ENCODE measurements around the gene AHR. TPM values are rescaled to one million over a fixed set of nuclear protein-coding genes. Genes with fewer than 3 reads are reported as not detected.

AHR gene
- total RNA-seq, result 85.8 and 86.9 TPM in 2 replicates

GRCh38 chr7:17298102-17298839, at the start of gene AHR:
TSS of gene AHR (plus strand) at chr7:17298652. CDS start at chr7:17299265, 613 bp downstream.

All from mammary microvascular endothelial cell (primary cell).